GM19324 (cell line): ENCODE data around the gene SRXN1.

ENCODE experiments used
- ATAC-seq: cut with Tn5 transposase; IDR thresholded peaks from one replicate; pipeline ENCODE4 v1.9.1; 2021; ENCODE audit warnings: mild to moderate bottlenecking, moderate library complexity; ENCODE audit not compliant: unreplicated experiment, low FRiP score

SRXN1 gene

GRCh38 chr20:637559-637958 lies 15.4 kb downstream of the SRXN1 start:
- no peak for ATAC-seq

GRCh38 chr20:635893-636338 lies 17.1 kb downstream of the SRXN1 start:
- ATAC-seq = no peak

- no peak for ATAC-seq
Measured at GRCh38 chr20:635028-635892, 17.7 kb downstream of the SRXN1 start.

- no peak for ATAC-seq
Measured at GRCh38 chr20:634148-634925, 18.7 kb downstream of the SRXN1 start.

GRCh38 chr20:631101-631500 lies 21.9 kb downstream of the SRXN1 start:
- ATAC-seq = no peak

- ATAC-seq = no peak
Measured at GRCh38 chr20:626579-626978, 26.4 kb downstream of the SRXN1 start.

GRCh38 chr20:625360-625932 lies 27.6 kb downstream of the SRXN1 start:
- no peak for ATAC-seq

GRCh38 chr20:623704-624103 lies 29.3 kb downstream of the SRXN1 start:
- ATAC-seq = no peak

GRCh38 chr20:623021-623420 lies 30.0 kb downstream of the SRXN1 start:
- no peak for ATAC-seq

- no peak for ATAC-seq
Measured at GRCh38 chr20:622161-622560, 30.8 kb downstream of the SRXN1 start.

GRCh38 chr20:621125-621756 lies 31.8 kb downstream of the SRXN1 start:
- ATAC-seq = no peak

GRCh38 chr20:620246-620645 lies 32.8 kb downstream of the SRXN1 start:
- ATAC-seq = no peak

- ATAC-seq = no peak
Measured at GRCh38 chr20:618980-619379, 34.0 kb downstream of the SRXN1 start.

- no peak for ATAC-seq
Measured at GRCh38 chr20:617934-618690, 34.9 kb downstream of the SRXN1 start.

GRCh38 chr20:615514-615913 lies 37.5 kb downstream of the SRXN1 start:
- ATAC-seq = no peak

GRCh38 chr20:611843-612185 lies 41.2 kb downstream of the SRXN1 start:
- no peak for ATAC-seq

GRCh38 chr20:611047-611842 lies 41.8 kb downstream of the SRXN1 start:
- no peak for ATAC-seq

- ATAC-seq = no peak
Measured at GRCh38 chr20:610130-611046, 42.6 kb downstream of the SRXN1 start, which contains the start of gene TCF15. Gene TCF15, minus strand, starts transcription at chr20:610309. Its CDS starts 72 bp downstream, at chr20:610237.
